WTC11 (cell line): Measurements from ENCODE around the gene ISCU. TPM values are rescaled to one million over a fixed set of nuclear protein-coding genes. Genes with fewer than 3 reads are reported as not detected.

ENCODE experiments used
- ATAC-seq: fragments of 200-7000 bp; cut with Tn5 transposase; 2 replicates; pipeline ENCODE4 v1.10.0; 2021; ENCODE audit warnings: mild to moderate bottlenecking, moderate library complexity
- CTCF ChIA-PET: fragments of 300-600 bp; sonication (Branson Sonifier 250); formaldehyde crosslinking; loops from one replicate; lab custom pipeline; 2021; ENCODE audit warnings: antibody characterized with exemption; lab: Charles Lee
- POLR2A ChIA-PET: fragments of 350-600 bp; sonication (Branson Sonifier 250); formaldehyde crosslinking; loops from one replicate; lab custom pipeline; 2021; ENCODE audit warnings: antibody characterized with exemption; lab: Charles Lee
- DNase-seq: peaks from one replicate; pipeline ENCODE4 v3.0.0; 2021; ENCODE audit warnings: low spot score
- H3K27ac Mint-ChIP-seq: 2 replicates; pipeline ENCODE4 v1.8.0; 2021; ENCODE audit warnings: mixed read lengths
- H3K27me3 Mint-ChIP-seq: 2 replicates; pipeline ENCODE4 v1.8.0; 2021; ENCODE audit warnings: low read depth, mild to moderate bottlenecking, moderate library complexity, mixed read lengths
- H3K36me3 Mint-ChIP-seq: 2 replicates; pipeline ENCODE4 v1.8.0; 2021; ENCODE audit warnings: mixed read lengths
- H3K4me1 Mint-ChIP-seq: 2 replicates; pipeline ENCODE4 v1.8.0; 2022; ENCODE audit warnings: mixed read lengths
- H3K4me3 Mint-ChIP-seq: 2 replicates; pipeline ENCODE4 v1.8.0; 2021; ENCODE audit warnings: mild to moderate bottlenecking, moderate library complexity, mixed read lengths
- H3K9me3 Mint-ChIP-seq: 2 replicates; pipeline ENCODE4 v1.8.0; 2021; ENCODE audit warnings: mixed read lengths
- ATF1 ChIP-seq: sonication (generic); formaldehyde crosslinking; IDR thresholded peaks from 2 replicates; pipeline ENCODE4 v1.8.1; 2023; ENCODE audit warnings: mild to moderate bottlenecking, moderate library complexity, missing genetic modification reagents
- ATF2 ChIP-seq: sonication (generic); formaldehyde crosslinking; IDR thresholded peaks from 2 replicates; pipeline ENCODE4 v1.8.1; 2022; ENCODE audit warnings: low read depth, missing genetic modification reagents, borderline replicate concordance
- E2F5 ChIP-seq: sonication (generic); formaldehyde crosslinking; IDR thresholded peaks from 2 replicates; pipeline ENCODE4 v1.8.1; 2022; ENCODE audit warnings: mild to moderate bottlenecking, moderate library complexity, missing genetic modification reagents
- EMX1 ChIP-seq: fragments of 250-450 bp; sonication (Bioruptor Pico); IDR thresholded peaks from 2 replicates; pipeline ENCODE4 v1.8.0; 2021; ENCODE audit warnings: mild to moderate bottlenecking
- ERG ChIP-seq: fragments of 250-450 bp; sonication (Bioruptor Pico); IDR thresholded peaks from 2 replicates; pipeline ENCODE4 v1.8.0; 2021; ENCODE audit warnings: mild to moderate bottlenecking
- FOXP1 ChIP-seq: sonication (generic); formaldehyde crosslinking; IDR thresholded peaks from 2 replicates; pipeline ENCODE4 v1.8.0; 2022; ENCODE audit warnings: missing genetic modification reagents, mild to moderate bottlenecking, moderate library complexity, borderline replicate concordance
- HMGA2 ChIP-seq: fragments of 250-450 bp; sonication (Bioruptor Pico); IDR thresholded peaks from 2 replicates; pipeline ENCODE4 v1.4.0; 2021; ENCODE audit warnings: mild to moderate bottlenecking, moderate library complexity
- MXD4 ChIP-seq: fragments of 250-450 bp; sonication (Bioruptor Pico); IDR thresholded peaks from 2 replicates; pipeline ENCODE4 v1.8.0; 2021; ENCODE audit warnings: mild to moderate bottlenecking, moderate library complexity, borderline replicate concordance
- MYBL2 ChIP-seq: sonication (generic); formaldehyde crosslinking; IDR thresholded peaks from 2 replicates; pipeline ENCODE4 v1.8.1; 2023; ENCODE audit warnings: mild to moderate bottlenecking, moderate library complexity, missing genetic modification reagents
- PRRX2 ChIP-seq: fragments of 250-450 bp; sonication (Bioruptor Pico); IDR thresholded peaks from 2 replicates; pipeline ENCODE4 v1.8.0; 2021; ENCODE audit warnings: mild to moderate bottlenecking
- STAT6 ChIP-seq: sonication (generic); formaldehyde crosslinking; conservative IDR thresholded peaks from 2 replicates; pipeline ENCODE4 v1.8.1; 2023; ENCODE audit warnings: mild to moderate bottlenecking, low read depth, missing genetic modification reagents, moderate library complexity
- TP53 ChIP-seq: sonication (generic); formaldehyde crosslinking; IDR thresholded peaks from 2 replicates; pipeline ENCODE4 v1.8.1; 2023; ENCODE audit warnings: mild to moderate bottlenecking, missing genetic modification reagents
- USF2 ChIP-seq: sonication (generic); formaldehyde crosslinking; IDR thresholded peaks from 2 replicates; pipeline ENCODE4 v1.8.1; 2023; ENCODE audit warnings: mild to moderate bottlenecking, missing genetic modification reagents, moderate library complexity
- ZNF138 ChIP-seq: sonication (generic); formaldehyde crosslinking; conservative IDR thresholded peaks from 2 replicates; pipeline ENCODE4 v1.8.1; 2022; ENCODE audit warnings: mild to moderate bottlenecking, moderate library complexity, missing genetic modification reagents
- ZNF219 ChIP-seq: sonication (generic); formaldehyde crosslinking; IDR thresholded peaks from 2 replicates; pipeline ENCODE4 v1.8.0; 2023; ENCODE audit warnings: missing genetic modification reagents, mild to moderate bottlenecking, borderline replicate concordance
- ZNF232 ChIP-seq: sonication (generic); formaldehyde crosslinking; IDR thresholded peaks from 2 replicates; pipeline ENCODE4 v1.8.0; 2022; ENCODE audit warnings: mild to moderate bottlenecking, missing genetic modification reagents
- ZNF263 ChIP-seq: sonication (generic); formaldehyde crosslinking; IDR thresholded peaks from 2 replicates; pipeline ENCODE4 v1.8.1; 2022; ENCODE audit warnings: low read depth, mild to moderate bottlenecking, moderate library complexity, missing genetic modification reagents
- ZNF396 ChIP-seq: fragments of 250-450 bp; sonication (Bioruptor Pico); IDR thresholded peaks from 2 replicates; pipeline ENCODE4 v1.8.0; 2021; ENCODE audit warnings: mild to moderate bottlenecking, moderate library complexity, borderline replicate concordance
- ZNF416 ChIP-seq: fragments of 250-450 bp; sonication (Bioruptor Pico); IDR thresholded peaks from 2 replicates; pipeline ENCODE4 v1.9.0; 2021; ENCODE audit warnings: mild to moderate bottlenecking, inconsistent platforms
- total RNA-seq: library from RNA; stranded (reverse); gene quantifications from 3 replicates; pipeline ENCODE4 v1.2.3, GENCODE V29; 2021

ISCU gene
- total RNA-seq, 1 experiment from 2014 or later: 85.9 TPM

- CTCF ChIA-PET: no interaction called here
- Mint-ChIP-seq H3K27ac (no peak overlapping the region), H3K27me3 (no peaks in the 10 kb centered on the region), H3K4me3 (no peak overlapping the region), H3K9me3 (no peaks in the 10 kb centered on the region), H3K4me1 (peaks cover 12% of the 10 kb centered on the region), H3K36me3 (no peaks in the 10 kb centered on the region)
- no peak for DNase-seq
- no peak for ATAC-seq
- POLR2A ChIA-PET: no interaction called here
- no peak for TF ChIP-seq ZNF138
- no peak for TF ChIP-seq ATF1 (CRISPR knock-in tag)
- TF ChIP-seq, all 79 proteins: peak for 0
Measured at GRCh38 chr12:108591267-108591980, 29.0 kb downstream of the ISCU start.

- TF ChIP-seq FOXP1 (CRISPR knock-in tag) (no peak), ZNF219 (CRISPR knock-in tag) (no peak), ATF2 (no peak), STAT6 (CRISPR knock-in tag) (no peak), MXD4 (CRISPR knock-in tag) (no peak), EMX1 (CRISPR knock-in tag) (no peak), ZNF232 (CRISPR knock-in tag) (no peak), ZNF396 (no peak), ZNF416 (CRISPR knock-in tag) (no peak), HMGA2 (CRISPR knock-in tag) (no peak), TP53 (CRISPR knock-in tag) (no peak), MYBL2 (CRISPR knock-in tag) (no peak), USF2 (CRISPR knock-in tag) (no peak), PRRX2 (CRISPR knock-in tag) (no peak), ZNF263 (CRISPR knock-in tag) (no peak), E2F5 (CRISPR knock-in tag) (no peak), ERG (CRISPR knock-in tag) (no peak)
- H3K36me3 Mint-ChIP-seq: no peaks in the 10 kb centered on the region
- no peak overlapping the region for H3K27ac Mint-ChIP-seq
- no peak for DNase-seq
- ATAC-seq: no peak
- no peaks in the 10 kb centered on the region for H3K27me3 Mint-ChIP-seq
- CTCF ChIA-PET: no interaction called here
- no peak overlapping the region for H3K4me3 Mint-ChIP-seq
- H3K9me3 Mint-ChIP-seq: no peaks in the 10 kb centered on the region
- peaks cover 12% of the 10 kb centered on the region for H3K4me1 Mint-ChIP-seq
- POLR2A ChIA-PET: no interaction called here
Measured at GRCh38 chr12:108592033-108592909, 29.9 kb downstream of the ISCU start.
